ENCODE data around the gene TBRG4. TPM values are rescaled to one million over a fixed set of nuclear protein-coding genes. Genes with fewer than 3 reads are reported as not detected.

TBRG4 gene
- total RNA-seq, 1 experiment from 2014 or later: 127 TPM

- Mint-ChIP-seq H3K4me1 (peaks cover 2% of the 10 kb centered on the region in 2 experiments), H3K27ac (no peak overlapping the region)
Observed at GRCh38 chr7:45104844-45105587, 6.5 kb downstream of the TBRG4 start.

More at GRCh38 chr7:45104844-45105587, 6.5 kb downstream of the TBRG4 start:
- no peak for DNase-seq
- no peak overlapping the region for H3K18ac ChIP-seq (ENCODE audit: insufficient read length, low read depth, low read length)
- H3K9ac ChIP-seq (ENCODE audit: extremely low read depth, insufficient read length, low read length): no peak overlapping the region
- no peak overlapping the region for H4K8ac ChIP-seq (replicated peaks; ENCODE audit: insufficient read length, low read depth, low read length)
- no peak overlapping the region for H3K56ac ChIP-seq (ENCODE audit: insufficient read length, low read depth, low read length)
- H3K27me3 ChIP-seq (ENCODE audit: insufficient read depth, low read length): no peaks in the 10 kb centered on the region
- no peak overlapping the region for H4K5ac ChIP-seq (ENCODE audit: insufficient read length, low read depth, low read length)
- H3K27me3 Mint-ChIP-seq (ENCODE audit: low read depth): no peaks in the 10 kb centered on the region
- TF ChIP-seq CTCF (conservative IDR thresholded peaks at IDR 0.05): no peak
- no peak overlapping the region for H3K4me2 ChIP-seq (ENCODE audit: insufficient read depth, insufficient read length, low read length)
- H2AFZ ChIP-seq (ENCODE audit: low read length): no peak overlapping the region
- H3K27ac ChIP-seq (ENCODE audit: insufficient read length, low read depth, low read length): no peak overlapping the region
- no peak overlapping the region for H3K4me3 Mint-ChIP-seq
- peaks cover 10% of the 10 kb centered on the region for H3K79me1 ChIP-seq (ENCODE audit: insufficient read depth, low read depth, low read length, poor library complexity, severe bottlenecking)
- H2BK120ac ChIP-seq (ENCODE audit: low read depth, low read length, poor library complexity, severe bottlenecking): no peak overlapping the region
- no peak overlapping the region for H3K14ac ChIP-seq (ENCODE audit: insufficient read depth, low read length)
- no peaks in the 10 kb centered on the region for H3K9me3 ChIP-seq (ENCODE audit: control insufficient read depth, low read depth, low read length)
- H2BK12ac ChIP-seq (ENCODE audit: insufficient read length, low read depth, low read length): no peak overlapping the region
- WGBS (ENCODE audit: extremely low coverage, insufficient read length, low lambda C conversion rate): no CpG with 5 or more reads among the region's 12 CpGs
- no peak overlapping the region for H2BK20ac ChIP-seq (ENCODE audit: low read depth, low read length, poor library complexity, severe bottlenecking)
- no peaks in the 10 kb centered on the region for H3K23me2 ChIP-seq (ENCODE audit: insufficient read length, low read depth, low read length, poor library complexity, severe bottlenecking)
- no peak overlapping the region for H4K91ac ChIP-seq (ENCODE audit: insufficient read length, low read depth, low read length)
- no peak overlapping the region for H2BK15ac ChIP-seq (ENCODE audit: low read depth, low read length)
- H3K4ac ChIP-seq (ENCODE audit: low read depth, low read length): no peak overlapping the region
- H2AK5ac ChIP-seq (ENCODE audit: insufficient read length, low read length): no peak overlapping the region
- H4K20me1 ChIP-seq (ENCODE audit: control insufficient read depth, insufficient read depth, insufficient read length): no peaks in the 10 kb centered on the region
- no peaks in the 10 kb centered on the region for H3K4me1 ChIP-seq (ENCODE audit: insufficient read depth, low read length)
- peaks cover 8% of the 10 kb centered on the region; the same call in 1 of the 2 replicates for H3K79me2 ChIP-seq (ENCODE audit: insufficient read depth, low read length)
- H2BK5ac ChIP-seq (ENCODE audit: insufficient read length, low read length): no peak overlapping the region
- no peak overlapping the region for H3T11ph ChIP-seq (ENCODE audit: low read length)
- no peak overlapping the region for H3K23ac ChIP-seq (ENCODE audit: insufficient read length, low read depth, low read length)
- H3K9me3 Mint-ChIP-seq: no peaks in the 10 kb centered on the region
- peaks cover 44 to 91% (median 89%) of the 10 kb centered on the region in 3 experiments; a peak in 6 of 7 replicates for H3K36me3 Mint-ChIP-seq (ENCODE audit: insufficient read depth in 1 of 3, low read depth in 3 of 3)

Measured in H9 (cell line).